ENCODE data around the gene SLC25A5. TPM values are rescaled to one million over a fixed set of nuclear protein-coding genes. Genes with fewer than 3 reads are reported as not detected.
"Not testable (repeated sequence)": the region's sequence is repeated elsewhere in the genome, so short reads cannot be mapped to it uniquely, and the experiment has no call there.

SLC25A5 gene
- total RNA-seq, 3 donors from 2014 or later (not counting 1 experiment from before 2014, with no cell fraction given) = 148 to 182 (median 162) TPM

- H3K4me1 Mint-ChIP-seq = no peaks in the 10 kb centered on the region
- intact Hi-C loops (cut with micrococcal nuclease) = no loop called here
- Histone ChIP-seq H3K27me3 (ENCODE audit: control insufficient read depth, insufficient read depth, low read length) (no peaks in the 10 kb centered on the region), H3K4me1 (ENCODE audit: control insufficient read depth, insufficient read depth, low read length) (peaks cover 5% of the 10 kb centered on the region), H3K4me3 (ENCODE audit: low read length) (no peak overlapping the region), H3K9me3 (ENCODE audit: control insufficient read depth, insufficient read depth, low read length) (no peaks in the 10 kb centered on the region), H3K27ac (ENCODE audit: low read length) (no peak overlapping the region), H3K36me3 (ENCODE audit: control insufficient read depth, insufficient read depth, low read length) (no peaks in the 10 kb centered on the region)
- H3K27ac Mint-ChIP-seq = no peak overlapping the region
- no peak for DNase-seq
- no peaks in the 10 kb centered on the region for H3K27me3 Mint-ChIP-seq (ENCODE audit: low read depth in 2 of 2)
- WGBS (ENCODE audit: insufficient coverage) = 100% methylated on average over 2 of the region's 2 CpGs
- ATAC-seq = no peak
- no peaks in the 10 kb centered on the region for H3K9me3 Mint-ChIP-seq
- TF ChIP-seq CTCF (IDR thresholded peaks at IDR 0.05) = no peak
- no peak overlapping the region for H3K4me3 Mint-ChIP-seq
- no peaks in the 10 kb centered on the region for H3K36me3 Mint-ChIP-seq
Measured at GRCh38 chrX:119503484-119503861, 35.2 kb downstream of the SLC25A5 start.

GRCh38 chrX:119505145-119505544 is 36.9 kb downstream of the SLC25A5 start:
- H3K9me3 Mint-ChIP-seq; H3K27ac ChIP-seq (ENCODE audit: low read length); H3K4me3 ChIP-seq (ENCODE audit: low read length); H3K27me3 ChIP-seq (ENCODE audit: control insufficient read depth, insufficient read depth, low read length); H3K36me3 Mint-ChIP-seq; ATAC-seq; H3K4me1 ChIP-seq (ENCODE audit: control insufficient read depth, insufficient read depth, low read length); H3K36me3 ChIP-seq (ENCODE audit: control insufficient read depth, insufficient read depth, low read length); H3K4me1 Mint-ChIP-seq; H3K27me3 Mint-ChIP-seq (ENCODE audit: low read depth in 2 of 2); DNase-seq; H3K4me3 Mint-ChIP-seq; H3K9me3 ChIP-seq (ENCODE audit: control insufficient read depth, insufficient read depth, low read length); intact Hi-C loops (cut with micrococcal nuclease); H3K27ac Mint-ChIP-seq: not testable (repeated sequence)
- WGBS (ENCODE audit: insufficient coverage) = 88% methylated on average over 6 of the region's 10 CpGs

- peaks cover 0 to 2% of the 10 kb centered on the region in 2 donors for H3K27me3 Mint-ChIP-seq (ENCODE audit: low read depth in 2 of 2)
- H3K27ac Mint-ChIP-seq = no peak overlapping the region
- no peaks in the 10 kb centered on the region for H3K9me3 Mint-ChIP-seq
- Histone ChIP-seq H3K27ac (ENCODE audit: low read length) (no peak overlapping the region), H3K27me3 (ENCODE audit: control insufficient read depth, insufficient read depth, low read length) (no peaks in the 10 kb centered on the region), H3K4me1 (ENCODE audit: control insufficient read depth, insufficient read depth, low read length) (peaks cover 5% of the 10 kb centered on the region), H3K9me3 (ENCODE audit: control insufficient read depth, insufficient read depth, low read length) (no peaks in the 10 kb centered on the region), H3K4me3 (ENCODE audit: low read length) (no peak overlapping the region), H3K36me3 (ENCODE audit: control insufficient read depth, insufficient read depth, low read length) (no peaks in the 10 kb centered on the region)
- WGBS (ENCODE audit: insufficient coverage) = 95% methylated on average over 2 of the region's 4 CpGs
- no peak overlapping the region for H3K4me3 Mint-ChIP-seq
- no peak for DNase-seq
- intact Hi-C loops (cut with micrococcal nuclease) = no loop called here
- ATAC-seq = no peak
- no peak for TF ChIP-seq CTCF (IDR thresholded peaks at IDR 0.05)
- H3K36me3 Mint-ChIP-seq = no peaks in the 10 kb centered on the region
- no peaks in the 10 kb centered on the region for H3K4me1 Mint-ChIP-seq
Measured at GRCh38 chrX:119505945-119506344, 37.7 kb downstream of the SLC25A5 start.

GRCh38 chrX:119507206-119507605 is 39.0 kb downstream of the SLC25A5 start:
- Mint-ChIP-seq H3K9me3 (no peaks in the 10 kb centered on the region), H3K4me1 (no peaks in the 10 kb centered on the region), H3K27me3 (ENCODE audit: low read depth in 2 of 2) (peaks cover 0 to 2% of the 10 kb centered on the region in 2 donors), H3K4me3 (no peak overlapping the region), H3K27ac (no peak overlapping the region), H3K36me3 (no peaks in the 10 kb centered on the region)
- no peak for DNase-seq
- ATAC-seq = no peak
- intact Hi-C loops (cut with micrococcal nuclease) = no loop called here
- Histone ChIP-seq H3K4me3 (ENCODE audit: low read length) (no peak overlapping the region), H3K27ac (ENCODE audit: low read length) (no peak overlapping the region), H3K9me3 (ENCODE audit: control insufficient read depth, insufficient read depth, low read length) (no peaks in the 10 kb centered on the region), H3K4me1 (ENCODE audit: control insufficient read depth, insufficient read depth, low read length) (peaks cover 5% of the 10 kb centered on the region), H3K36me3 (ENCODE audit: control insufficient read depth, insufficient read depth, low read length) (no peaks in the 10 kb centered on the region), H3K27me3 (ENCODE audit: control insufficient read depth, insufficient read depth, low read length) (no peaks in the 10 kb centered on the region)
- 84% methylated on average over 6 of the region's 6 CpGs for WGBS (ENCODE audit: insufficient coverage)
- no peak for TF ChIP-seq CTCF (IDR thresholded peaks at IDR 0.05)

All from natural killer cell (primary cell).